Raji (cell line): ENCODE results near the gene POR.

ENCODE experiments used
- POLR2A ChIP-seq: IDR thresholded peaks from 2 replicates; pipeline ENCODE4 v1.6.1; 2011; ENCODE audit warnings: low read depth, low read length, control low read depth; ENCODE audit not compliant: insufficient read depth

Gene POR

DNA sequence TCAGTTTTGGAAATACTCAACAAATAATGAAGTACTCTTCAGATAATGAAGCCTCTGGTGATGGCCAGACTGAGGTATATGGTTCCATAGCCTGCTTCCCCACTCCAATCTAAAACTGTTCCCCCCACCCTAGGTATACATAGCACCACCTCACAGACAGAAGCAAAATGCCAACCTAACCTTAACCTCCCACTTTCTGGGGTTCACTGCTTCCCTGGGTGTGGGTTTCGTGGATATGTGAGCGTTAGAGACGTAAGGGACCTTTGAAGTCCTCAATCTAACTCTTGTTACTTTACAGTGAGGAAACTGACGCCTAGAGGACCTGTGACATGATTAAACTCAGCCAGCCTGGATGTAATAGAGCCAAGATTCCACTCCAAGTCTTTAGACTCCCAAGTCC is 34.7 kb upstream of the POR start:
- TF ChIP-seq POLR2A, result no peak

DNA sequence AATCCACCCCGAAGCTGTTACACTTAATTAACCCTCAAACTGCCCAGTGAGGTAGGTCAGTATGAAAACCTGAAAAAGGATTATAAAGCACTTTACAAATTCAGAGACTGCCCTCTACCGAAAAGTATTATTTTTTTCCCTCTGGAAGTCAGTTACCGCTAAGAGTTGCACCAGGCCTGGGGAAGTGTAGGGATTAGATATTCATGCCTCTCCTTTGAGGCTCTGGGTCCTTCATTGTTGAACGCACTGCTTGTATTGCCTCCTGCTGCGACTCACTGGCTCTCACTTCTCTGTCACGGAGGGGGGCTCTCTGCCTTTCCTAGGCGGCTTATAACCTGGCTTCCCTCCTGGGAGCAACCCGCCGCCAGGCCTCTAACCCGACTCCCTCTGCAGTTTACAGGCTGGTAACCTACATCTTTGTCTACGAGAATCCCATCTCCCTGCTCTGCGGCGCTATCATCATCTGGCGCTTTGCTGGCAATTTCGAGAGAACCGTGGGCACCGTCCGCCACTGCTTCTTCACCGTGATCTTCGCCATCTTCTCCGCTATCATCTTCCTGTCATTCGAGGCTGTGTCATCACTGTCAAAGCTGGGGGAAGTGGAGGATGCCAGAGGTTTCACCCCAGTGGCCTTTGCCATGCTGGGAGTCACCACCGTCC is 33.4 kb upstream of the POR start:
- no peak for TF ChIP-seq POLR2A

DNA sequence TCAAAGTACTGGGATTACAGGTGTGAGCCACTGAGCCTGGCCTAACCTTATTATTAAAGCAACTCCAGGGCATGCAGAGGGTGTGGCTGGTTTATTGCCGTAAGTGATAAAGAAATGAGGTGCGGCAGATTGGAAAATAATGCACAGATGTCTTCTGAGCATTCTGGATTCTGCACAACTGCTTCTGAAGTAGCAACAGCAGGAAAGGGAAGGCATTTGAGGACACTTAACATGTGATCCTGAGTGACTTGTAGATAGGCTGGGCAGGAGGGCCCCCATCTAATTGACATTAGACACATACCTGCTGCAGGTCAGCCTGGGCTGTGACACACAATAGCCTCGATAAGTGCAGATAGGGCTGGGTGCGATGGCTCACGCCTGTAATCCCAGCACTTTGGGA is 30.5 kb upstream of the POR start:
- no peak for TF ChIP-seq POLR2A

DNA sequence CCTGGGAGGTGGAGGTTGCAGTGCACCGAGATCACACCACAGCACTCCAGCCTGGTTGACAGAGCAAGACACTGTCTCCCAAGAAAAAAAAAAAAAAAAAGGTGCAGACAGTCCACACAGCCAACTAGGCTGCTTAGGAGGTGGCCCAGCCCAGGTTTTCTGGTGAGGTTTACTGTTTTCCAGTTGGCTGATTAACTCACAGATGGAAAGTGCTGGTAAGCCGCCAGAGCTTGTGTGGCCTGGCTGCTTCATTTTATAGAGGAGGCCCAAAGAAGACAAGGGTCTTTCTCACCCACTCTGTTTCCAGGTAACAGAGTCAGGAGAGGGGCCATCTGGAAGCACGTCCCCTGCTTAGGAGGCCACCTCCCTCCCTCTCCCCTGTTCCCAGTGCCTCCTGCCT is 29.9 kb upstream of the POR start:
- no peak for TF ChIP-seq POLR2A

DNA sequence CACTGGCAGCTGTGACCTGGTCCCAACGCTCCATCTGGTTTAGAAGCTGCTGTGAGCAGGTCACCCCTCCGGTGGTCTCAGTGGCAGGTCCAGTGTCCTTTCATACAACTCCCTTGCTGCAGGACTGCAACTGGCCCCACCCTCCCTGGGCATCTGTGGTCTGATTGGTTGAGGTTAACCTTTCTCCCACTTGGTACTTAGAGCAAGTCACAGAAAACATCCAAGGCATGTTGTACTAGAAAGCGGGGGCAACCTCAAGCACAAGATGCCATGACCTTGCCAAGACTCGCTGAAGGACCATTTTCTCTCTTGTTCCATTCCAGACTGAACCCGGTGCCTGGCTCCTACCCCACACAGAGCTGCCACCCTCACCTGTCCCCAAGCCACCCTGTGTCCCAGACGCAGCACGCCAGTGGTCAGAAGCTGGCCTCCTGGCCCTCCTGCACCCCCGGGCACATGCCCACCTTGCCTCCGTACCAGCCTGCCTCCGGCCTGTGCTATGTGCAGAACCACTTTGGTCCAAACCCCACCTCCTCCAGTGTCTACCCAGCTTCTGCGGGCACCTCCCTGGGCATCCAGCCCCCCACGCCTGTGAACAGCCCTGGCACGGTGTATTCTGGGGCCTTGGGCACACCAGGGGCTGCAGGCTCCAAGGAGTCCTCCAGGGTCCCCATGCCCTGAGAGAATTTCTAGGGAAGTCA is 27.1 kb upstream of the POR start:
- no peak for TF ChIP-seq POLR2A

DNA sequence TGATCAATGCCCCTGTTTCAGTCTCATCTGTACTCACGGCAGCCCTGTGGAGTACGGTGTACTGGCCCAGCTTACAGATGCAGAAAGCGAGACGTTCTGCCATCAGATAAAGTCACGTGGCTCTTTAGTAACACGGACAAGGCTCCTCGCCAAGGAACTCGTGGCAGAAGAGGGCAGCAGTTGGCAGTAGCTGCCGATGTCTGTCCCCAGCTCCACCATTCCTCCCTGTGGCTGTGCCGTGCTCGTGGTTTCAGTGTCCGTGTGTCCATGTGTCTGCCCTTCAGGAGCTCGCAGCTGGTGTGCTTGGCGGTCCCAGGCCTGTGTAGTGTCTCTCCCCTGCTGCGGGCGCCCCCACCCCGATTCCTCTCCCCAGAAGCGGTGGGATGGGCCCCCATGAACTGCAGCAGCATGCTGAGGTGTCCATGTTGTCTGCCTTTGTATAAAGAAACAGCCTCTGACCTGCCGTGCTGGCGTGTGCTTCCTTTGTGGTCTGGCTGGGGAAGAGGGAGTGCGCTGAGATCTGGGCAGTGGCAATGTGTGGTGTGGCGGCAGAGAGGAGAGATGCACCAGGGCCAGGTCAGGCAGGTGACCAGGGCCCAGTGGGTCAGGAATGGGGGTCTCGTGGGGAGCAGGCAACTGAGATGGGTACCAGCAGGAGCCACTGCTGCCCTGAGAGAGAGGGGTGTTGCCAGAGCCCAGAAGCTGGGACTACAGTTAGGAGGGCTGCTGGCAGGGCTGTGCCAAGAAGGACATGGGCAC is 26.3 kb upstream of the POR start:
- no peak for TF ChIP-seq POLR2A

DNA sequence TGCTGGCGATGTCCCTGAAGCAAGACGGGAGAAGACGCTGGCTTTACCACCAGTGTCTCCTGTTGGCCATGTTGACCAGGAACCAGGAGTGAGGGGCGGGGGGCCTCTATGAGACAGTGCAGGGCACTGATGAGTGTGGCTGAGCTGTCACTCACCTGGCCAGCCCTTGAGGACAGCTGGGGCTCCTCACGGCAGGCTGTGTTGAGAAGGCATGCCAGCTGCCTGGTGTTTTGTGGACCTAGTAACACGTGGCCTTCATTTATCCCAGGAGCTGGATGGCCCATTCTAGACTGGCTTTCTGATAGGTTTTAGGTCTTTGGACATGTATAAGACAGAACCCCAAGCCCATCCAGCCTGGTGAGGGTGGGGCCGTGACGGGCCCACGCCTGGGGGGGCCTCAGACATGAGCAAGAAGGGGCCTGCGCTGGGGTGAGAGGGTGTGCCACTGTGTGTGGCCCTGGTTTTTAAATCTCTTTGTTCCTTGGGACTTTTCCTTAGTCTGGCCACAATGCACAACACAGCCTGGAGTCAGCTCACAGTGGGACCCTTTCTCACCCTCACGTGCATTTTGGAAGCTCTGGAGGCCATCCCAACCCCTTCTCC is 25.6 kb upstream of the POR start:
- no peak for TF ChIP-seq POLR2A

DNA sequence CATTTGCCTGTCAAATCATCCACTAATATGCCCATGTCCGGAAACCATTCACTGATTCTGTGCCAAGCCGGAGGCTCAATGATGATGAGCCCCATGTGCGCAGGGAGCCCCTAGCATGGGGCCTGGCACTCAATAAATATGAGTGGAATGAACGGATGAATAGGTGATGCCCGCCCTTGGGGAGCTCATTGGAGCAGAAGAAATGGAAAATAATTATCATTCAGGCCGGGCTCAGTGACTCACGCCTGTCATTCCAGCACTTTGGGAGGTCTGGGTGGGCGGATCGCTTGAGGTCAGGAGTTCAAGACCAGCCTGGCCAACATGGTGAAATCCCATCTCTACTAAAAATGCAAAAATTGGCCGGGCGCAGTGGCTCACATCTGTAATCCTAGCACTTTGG is 25.1 kb upstream of the POR start:
- TF ChIP-seq POLR2A, result no peak

DNA sequence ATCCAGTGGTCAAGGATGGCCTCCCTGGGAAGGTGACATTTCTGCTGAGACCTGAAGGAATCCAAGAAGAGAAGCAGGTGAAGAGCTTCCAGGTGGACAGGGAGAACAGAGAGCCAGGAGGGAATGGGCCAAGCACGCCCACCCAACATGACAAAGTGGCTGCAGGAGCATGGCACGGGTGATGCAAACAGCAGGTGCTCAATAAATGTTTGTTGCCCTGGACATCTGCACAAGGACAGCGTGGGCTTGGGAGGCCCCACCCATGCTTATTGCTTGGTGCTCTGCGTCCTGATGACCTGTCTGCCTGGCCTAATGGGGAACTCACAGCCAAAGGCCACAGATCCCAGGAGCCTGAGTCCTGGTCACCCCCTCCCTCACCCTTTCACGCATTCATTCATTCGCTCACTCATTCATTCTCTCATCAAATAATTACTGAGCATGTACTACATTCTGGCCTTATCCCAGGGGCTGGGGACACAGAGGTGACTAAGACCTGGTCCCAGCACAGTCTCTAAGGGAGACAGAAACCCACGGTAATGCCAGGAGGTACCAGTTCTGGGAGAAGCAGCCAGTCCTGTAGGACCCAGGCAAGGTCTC is 23.0 kb upstream of the POR start:
- TF ChIP-seq POLR2A, result no peak

DNA sequence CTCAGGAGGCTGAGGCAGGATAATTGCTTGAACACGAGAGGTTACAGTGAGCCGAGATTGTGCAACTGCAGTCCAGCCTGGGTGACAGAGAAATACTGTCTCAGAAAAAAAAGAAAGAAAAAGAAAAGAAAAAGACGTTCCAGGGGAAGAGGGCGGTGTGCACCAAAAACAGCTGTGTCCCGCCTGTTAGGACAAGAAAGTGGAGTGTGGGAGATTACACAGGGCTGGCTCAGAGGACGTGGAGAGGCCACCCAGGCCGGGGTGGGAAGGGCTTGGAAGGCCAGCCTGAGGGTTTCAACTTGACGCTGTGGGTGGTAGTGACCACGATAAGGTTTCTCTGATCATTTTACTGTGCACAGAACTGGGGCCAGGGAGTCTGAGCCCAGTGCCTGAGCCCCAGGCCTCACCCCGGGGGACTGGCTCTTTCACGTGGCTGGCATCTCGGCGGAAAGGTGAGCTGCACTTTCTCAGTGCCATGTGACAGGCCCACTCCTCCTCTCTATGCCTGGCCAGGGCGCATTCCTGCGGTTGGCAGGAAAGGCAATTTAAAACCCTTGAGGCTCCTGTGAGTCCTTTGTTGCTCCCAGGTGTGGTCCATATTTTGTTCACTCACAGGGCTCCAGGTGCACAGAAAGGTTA is 22.2 kb upstream of the POR start:
- no peak for TF ChIP-seq POLR2A

DNA sequence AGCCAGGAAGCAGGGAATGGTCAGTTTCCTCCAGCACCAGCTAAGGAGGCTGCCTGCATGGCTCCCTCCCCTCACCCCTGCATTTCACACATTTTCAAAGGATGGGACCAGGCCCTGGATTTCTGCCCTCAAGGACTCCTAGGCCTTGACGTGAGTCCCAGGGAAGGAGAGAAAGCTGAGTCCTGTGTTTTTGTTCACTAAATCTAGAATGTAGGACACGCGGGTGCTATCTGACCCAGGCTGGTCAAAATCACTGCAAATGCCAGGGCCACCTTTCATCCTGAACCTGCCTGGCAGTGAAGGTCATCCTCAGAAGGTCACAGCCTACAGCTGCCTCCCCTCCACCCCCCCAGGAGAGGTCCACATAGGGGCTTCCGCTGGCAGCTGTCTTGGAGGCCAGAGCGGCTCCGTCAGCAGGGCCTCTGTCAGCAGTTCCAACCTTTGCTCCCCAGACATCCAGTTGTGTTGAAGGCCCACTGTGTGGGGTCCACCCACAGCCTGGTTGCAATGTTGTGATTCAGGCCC is 18.1 kb upstream of the POR start:
- TF ChIP-seq POLR2A, result no peak

DNA sequence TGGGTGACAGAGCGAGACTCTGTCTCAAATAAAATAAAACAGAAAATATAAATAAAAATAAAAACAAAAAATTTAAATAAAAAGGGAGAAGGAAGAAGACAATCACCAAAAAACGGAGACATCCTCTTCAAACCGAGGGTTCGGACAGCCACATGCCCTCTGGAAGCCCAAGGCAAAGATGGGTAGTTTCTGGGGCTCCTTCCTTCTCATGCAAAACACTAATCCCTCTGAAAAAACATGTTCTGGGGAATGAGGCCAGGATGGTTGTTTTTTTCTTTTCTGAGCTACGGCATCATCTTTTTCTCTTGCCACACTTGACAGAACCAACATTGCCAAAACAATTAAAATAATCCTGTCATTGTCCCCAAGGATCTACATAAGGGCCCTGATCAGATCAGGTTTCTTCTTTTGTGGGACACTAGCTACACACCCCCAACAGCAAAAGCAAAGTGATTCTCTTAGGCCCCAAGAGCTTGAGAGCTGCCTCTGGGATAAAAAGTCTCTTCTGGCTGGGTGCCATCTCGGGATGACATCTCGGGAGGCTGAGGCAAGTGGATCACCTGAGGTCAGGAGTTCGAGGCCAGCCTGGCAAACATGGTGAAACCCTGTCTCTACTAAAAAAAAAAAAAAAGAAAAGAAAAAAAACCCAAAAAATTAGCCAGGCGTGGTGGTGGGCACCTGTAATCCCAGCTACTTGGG is 14.2 kb upstream of the POR start:
- no peak for TF ChIP-seq POLR2A

DNA sequence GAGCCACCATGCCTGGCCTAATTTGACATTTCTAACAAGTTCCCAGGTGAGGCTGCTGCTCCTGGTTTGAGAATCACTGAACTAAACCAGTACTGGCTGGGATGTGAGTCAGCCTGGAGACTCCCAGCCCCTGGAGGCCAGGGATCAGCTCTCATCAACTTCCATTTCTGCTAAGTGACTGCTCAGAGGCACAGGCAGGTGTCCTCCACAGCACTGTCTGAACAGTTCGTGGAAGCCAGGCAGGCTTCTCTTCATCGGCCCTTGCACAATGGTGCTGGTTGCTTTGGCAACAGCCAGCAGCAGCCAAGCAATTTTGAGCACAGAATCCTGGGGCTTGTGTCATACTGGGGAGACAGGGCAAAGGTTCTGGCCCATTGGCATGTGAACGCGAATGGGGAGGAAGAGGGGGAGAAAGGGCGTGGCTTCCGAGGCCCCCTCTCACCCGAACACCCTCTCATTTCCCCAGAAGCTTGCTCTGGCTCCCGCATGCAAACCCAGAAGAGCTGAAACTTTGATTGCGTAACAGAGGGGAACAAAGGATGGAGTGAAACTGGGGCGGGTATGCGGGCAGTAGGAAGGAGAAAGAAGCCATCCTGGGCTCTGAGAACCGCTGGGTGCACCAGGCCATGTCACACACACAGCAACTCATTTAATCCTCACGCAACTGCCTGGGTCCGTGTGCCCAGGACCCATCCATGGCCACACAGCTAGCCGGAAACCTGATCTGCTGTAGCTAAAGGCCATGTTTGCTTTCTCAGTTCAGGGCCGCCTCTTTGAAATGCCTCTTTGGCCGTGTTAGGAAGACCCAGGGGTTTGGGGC is 9.0 kb upstream of the POR start:
- TF ChIP-seq POLR2A, result no peak
